HUDEP-2 (cell line): ENCODE results near the gene SEC61A2.
"Not testable (repeated sequence)": the region's sequence is repeated elsewhere in the genome, so short reads cannot be mapped to it uniquely, and the experiment has no call there.

Experiments used
- DNase-seq, 76 experiments: peaks; one replicate each; lab custom pipeline; 2025; ENCODE audit not compliant: unreplicated experiment in 76 of 76; lab: John Stamatoyannopoulos, UW

The SEC61A2 gene

GRCh38 chr10:12129222-12130111 lies at the start of gene SEC61A2:
Gene SEC61A2, plus strand, starts transcription at chr10:12129677. Its CDS starts 111 bp downstream, at chr10:12129788.
- DNase-seq, result peak in 75 of 76 experiments; percentile 12 to 97 (median 90)

DNA sequence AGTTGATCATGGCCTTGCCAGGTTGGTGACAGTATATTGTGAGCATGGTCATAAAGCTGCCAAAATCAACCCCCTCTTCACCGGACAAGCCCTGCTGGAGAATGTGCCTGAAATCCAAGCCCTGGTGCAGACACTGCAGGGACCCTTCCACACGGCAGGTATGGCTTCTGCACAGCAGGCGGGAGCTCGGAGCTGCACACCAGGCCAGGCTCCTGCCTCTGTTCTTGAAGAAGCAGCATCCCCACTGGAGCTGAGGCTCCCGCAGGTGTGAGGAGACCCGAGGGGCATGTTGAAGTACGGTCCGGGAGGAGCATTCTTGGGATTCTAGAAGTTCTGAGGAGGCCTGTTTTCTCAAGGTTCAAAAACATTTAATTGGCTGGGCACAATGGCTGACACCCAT lies 48.0 kb upstream of the SEC61A2 start:
- no peak for DNase-seq

- no peak for DNase-seq
These were observed 47.5 kb upstream of the SEC61A2 start for GRCh38 chr10:12081879-12082557.

- no peak for DNase-seq
These were observed 40.6 kb upstream of the SEC61A2 start for GRCh38 chr10:12088919-12089318.

DNA sequence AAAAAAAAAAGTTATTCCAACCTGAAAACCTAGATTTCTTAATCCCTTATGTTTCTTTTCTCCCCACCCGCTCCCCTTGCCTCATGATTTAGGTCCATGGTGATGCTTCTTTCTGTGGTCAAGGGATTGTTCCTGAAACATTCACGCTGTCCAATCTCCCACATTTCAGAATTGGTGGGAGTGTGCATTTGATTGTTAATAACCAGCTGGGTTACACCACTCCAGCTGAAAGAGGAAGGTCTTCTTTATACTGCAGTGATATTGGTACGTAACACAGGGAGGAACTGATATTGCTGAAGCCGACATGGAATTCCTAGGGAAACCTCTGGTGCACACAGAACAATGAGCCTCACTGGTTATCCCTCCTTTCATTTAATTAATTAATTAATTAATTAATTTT lies 38.1 kb upstream of the SEC61A2 start:
- no peak for DNase-seq

GRCh38 chr10:12097361-12097760 lies 32.1 kb upstream of the SEC61A2 start:
- not testable (repeated sequence) for DNase-seq

DNA sequence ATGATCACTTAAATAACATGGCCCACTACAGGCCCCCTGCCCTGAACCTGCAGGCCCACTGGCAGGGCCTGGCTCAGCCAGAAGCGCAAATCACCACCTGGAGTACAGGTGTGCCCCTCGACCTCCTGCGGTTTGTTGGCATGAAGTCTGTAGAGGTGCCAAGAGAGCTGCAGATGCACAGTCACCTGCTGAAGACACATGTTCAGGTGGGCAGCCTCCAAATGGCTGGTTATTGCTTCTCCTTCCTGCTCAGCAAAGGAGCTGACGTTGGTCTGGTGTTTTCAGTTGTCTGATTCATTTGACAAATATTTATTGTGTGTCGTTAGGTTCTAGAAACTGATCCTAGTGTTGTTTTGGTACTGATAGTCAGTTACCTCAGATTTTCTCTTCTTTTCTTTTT lies 31.7 kb upstream of the SEC61A2 start:
- no peak for DNase-seq

DNA sequence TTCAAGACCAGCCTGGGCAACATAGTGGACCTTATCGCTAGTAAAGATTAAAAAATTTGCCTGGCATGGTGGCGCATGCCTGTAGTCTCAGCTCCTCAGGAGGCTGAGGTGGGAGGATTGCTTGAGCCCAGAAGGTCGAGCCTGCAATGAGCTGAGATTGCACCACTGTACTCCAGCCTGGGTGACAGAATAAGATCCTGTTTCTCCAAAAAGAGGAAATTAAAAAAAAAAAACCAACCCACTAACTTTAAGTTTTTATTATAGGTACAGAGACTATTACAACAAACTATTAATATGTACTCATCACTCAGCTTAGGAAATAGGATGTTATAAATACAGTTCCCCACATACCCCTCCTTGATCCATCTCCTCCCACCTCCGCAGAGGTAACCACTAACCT lies 30.5 kb upstream of the SEC61A2 start:
- DNase-seq, result no peak

DNA sequence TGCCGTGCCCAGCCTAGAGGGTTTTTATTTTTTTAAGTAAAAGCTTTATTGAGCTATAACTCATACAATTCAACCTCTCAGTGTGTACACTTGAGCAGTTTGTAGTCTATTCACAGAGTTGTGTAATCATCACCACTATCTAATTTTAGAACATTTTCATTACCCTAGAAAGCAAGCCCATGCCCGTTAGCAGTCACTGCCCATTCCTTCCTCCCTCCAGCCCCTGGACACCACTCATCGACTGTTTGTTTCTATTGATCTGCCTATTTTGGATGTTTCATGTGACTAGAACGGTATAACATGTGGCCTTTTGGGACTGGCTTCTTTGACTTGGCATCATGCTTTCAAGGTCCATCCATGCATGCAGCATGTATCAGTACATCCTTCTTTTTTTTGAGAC lies 25.7 kb upstream of the SEC61A2 start:
- DNase-seq, result no peak

DNA sequence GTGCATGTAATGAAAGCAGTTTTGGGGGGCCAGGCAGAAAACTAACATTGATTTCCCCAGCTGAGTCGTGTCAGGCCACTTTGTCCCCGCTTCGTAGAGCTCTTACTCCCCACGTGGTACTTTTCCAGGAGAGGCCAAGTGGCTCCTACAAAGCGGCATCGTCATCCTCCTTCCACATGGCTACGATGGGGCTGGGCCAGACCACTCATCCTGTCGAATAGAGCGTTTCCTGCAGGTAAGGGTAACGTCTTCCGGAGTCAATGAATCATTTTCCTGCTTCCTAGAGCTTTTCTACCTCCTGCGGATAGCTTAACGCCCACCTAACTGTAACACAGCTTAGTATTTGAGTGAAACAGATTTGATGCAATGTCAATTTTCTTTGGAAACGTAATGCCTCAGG lies 21.7 kb upstream of the SEC61A2 start:
- no peak for DNase-seq

DNA sequence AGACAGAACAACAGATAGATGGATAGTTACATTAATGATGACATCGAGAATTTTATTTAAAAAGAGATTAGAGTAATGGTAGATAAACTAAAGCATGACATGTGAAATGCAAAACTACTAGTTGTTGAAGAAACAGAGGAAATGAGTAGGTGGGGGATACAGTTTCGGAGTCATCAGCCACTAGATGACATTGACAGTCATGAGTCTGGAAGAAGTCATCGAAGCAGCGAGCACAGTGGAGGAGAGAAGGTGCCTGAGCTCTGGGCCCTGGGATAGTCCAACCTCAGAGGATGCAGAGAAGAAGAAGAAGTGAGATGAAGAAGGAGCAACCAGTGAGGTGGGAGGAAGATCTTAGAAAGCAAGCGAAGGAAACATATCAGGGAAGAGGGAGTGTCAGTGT lies 20.2 kb upstream of the SEC61A2 start:
- no peak for DNase-seq

DNA sequence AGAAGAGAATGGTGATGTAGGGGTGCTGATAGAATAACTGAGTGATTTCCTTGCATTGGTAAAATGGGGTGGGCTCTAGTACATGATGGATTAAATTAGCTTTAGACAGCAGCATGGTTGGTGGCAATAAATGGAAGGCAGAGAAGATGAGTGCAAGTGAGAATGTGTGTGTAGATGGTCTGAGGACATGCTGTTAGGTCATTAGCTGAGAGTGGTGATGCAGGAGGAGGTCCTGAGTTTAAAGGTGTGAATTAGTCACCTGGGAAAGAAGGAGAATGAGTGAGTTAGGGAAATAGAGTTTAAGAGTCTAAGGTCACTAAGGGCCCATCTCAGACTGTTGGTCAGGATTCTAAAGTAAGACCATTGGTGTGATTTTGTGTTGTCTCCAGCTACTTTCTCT lies 17.9 kb upstream of the SEC61A2 start:
- DNase-seq, result no peak

- no peak for DNase-seq
These were observed 15.8 kb upstream of the SEC61A2 start for GRCh38 chr10:12113627-12114026.

DNA sequence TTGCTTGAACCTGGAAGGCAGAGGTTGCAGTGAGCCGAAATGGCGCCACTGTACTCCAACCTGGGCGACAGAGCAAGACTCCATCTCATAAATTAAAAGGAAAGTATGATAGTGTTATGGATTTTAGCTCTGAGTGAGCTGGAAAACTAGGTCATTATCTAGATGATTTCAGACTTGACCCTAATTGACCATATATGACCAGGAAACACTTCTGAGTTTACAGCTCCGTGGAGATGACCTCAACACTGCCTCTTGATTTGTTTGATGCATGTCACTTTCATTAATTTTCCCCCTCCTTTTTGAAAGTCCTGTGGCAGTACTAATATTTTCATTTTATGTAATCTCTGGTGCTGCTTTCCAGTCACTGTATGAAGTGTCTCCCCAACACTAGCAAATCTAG lies 7.8 kb upstream of the SEC61A2 start:
- DNase-seq, result no peak

- peak in 62 of 76 experiments; percentile 4 to 73 (median 28) for DNase-seq
These were observed 878 bp downstream of the SEC61A2 start for GRCh38 chr10:12130237-12130872.

GRCh38 chr10:12135631-12136030 lies 6.2 kb downstream of the SEC61A2 start:
- DNase-seq, result no peak

DNA sequence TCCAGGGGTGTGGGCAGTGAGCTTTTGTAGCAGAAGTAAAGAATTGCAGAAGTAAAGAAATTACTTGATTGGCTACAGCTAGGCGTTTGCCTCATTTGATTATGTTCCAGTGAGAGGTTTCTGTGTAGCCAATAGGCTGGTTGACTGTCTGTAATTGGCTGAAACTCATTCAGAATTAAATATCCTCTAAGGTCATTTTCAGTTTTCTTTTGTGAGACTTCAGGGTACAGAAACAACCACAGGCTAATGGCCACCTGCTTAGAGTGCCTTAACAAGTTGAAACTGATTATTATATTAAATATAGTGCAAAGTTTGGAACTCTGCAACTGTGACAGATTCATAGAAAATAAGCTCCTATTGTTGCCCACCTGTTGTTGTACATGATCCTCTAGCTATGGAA lies 10.6 kb downstream of the SEC61A2 start:
- DNase-seq, result no peak

DNA sequence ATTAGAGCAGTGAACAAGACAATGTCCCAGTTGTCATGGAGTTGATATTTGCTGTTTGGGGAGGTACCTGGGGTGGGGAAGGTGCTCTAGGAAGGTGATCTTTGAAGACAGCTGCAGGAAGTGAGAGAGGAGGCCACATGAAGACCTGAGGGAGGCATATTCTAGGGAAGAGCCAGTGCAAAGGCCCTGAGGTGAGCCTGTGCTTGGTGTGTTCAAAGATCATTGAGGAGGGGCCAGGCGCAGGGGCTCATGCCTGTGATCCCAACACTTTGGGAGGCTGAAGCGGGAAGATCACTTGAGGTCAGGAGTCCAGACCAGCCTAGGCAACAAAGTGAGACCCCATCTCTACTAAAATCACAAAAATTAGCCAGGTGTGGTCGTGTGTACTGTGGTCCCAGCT lies 15.1 kb downstream of the SEC61A2 start:
- no peak for DNase-seq

- DNase-seq, result no peak
These were observed 20.7 kb downstream of the SEC61A2 start for GRCh38 chr10:12150163-12150562.

- no peak for DNase-seq
These were observed 25.0 kb downstream of the SEC61A2 start for GRCh38 chr10:12154516-12154915.

DNA sequence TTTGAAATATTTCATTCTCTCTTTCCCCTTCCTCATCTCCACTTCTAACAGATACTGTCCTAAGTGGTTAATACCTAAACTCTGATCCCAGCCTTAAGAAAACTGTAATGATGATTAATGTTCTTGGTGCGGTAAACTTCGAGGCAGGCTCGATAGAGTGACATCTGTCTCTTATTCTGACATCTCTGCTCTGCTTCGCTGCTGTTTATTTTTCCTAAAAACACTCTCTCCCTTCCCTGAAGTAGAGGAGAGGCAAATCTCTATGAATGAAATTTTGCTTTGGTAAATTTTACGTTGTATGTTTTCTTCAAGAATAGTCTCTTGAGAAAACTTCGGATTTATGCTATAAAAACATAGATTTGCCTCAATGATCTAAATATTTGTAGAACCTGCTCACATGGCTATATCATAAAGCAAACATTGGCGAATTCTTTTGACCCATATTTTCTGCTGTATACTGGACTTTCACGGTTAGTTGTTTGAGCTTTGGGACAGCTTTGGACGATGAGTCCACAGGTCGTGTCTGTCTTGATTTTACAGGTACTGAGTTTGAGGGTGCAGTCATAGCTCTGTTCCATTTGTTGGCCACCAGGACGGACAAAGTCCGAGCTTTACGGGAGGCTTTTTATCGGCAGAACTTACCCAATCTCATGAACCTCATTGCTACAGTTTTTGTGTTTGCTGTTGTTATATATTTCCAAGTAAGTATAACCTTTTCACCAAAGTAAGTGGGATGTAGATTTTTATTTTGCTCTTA lies 27.1 kb downstream of the SEC61A2 start:
- DNase-seq, result no peak
